ENCODE data around the gene CLDN9. TPM values are rescaled to one million over a fixed set of nuclear protein-coding genes. Genes with fewer than 3 reads are reported as not detected.

The CLDN9 gene
- total and polyA plus RNA-seq, 9 of the 15 experiments (the other 6 are each of a cell fraction or from before 2014, with no cell fraction given) = 0.12 to 0.44 (median 0.22) TPM; not detected in 4

- TF ChIP-seq E2F8 (IDR thresholded peaks at IDR 0.05; ENCODE audit: low read depth, partially characterized antibody) (no peak), AFF4 (CRISPR knock-in tag; IDR thresholded peaks at IDR 0.05) (no peak), CREBBP (IDR thresholded peaks at IDR 0.05; ENCODE audit: low read depth, low read length) (no peak), NFIX (CRISPR knock-in tag; IDR thresholded peaks at IDR 0.05; ENCODE audit: low read depth) (no peak), ZNF280A (IDR thresholded peaks at IDR 0.05; ENCODE audit: low read depth, partially characterized antibody) (no peak), COPS2 (conservative IDR thresholded peaks at IDR 0.05) (no peak), TAF15 (IDR thresholded peaks at IDR 0.05; ENCODE audit: low read depth, low read length) (no peak), THRAP3 (IDR thresholded peaks at IDR 0.05; ENCODE audit: borderline replicate concordance) (no peak), ZNF224 (CRISPR knock-in tag; IDR thresholded peaks at IDR 0.05) (no peak), ZNF57 (CRISPR knock-in tag; IDR thresholded peaks at IDR 0.05) (no peak), ZNF239 (CRISPR knock-in tag; IDR thresholded peaks at IDR 0.05) (no peak), NR1H2 (CRISPR knock-in tag; IDR thresholded peaks at IDR 0.05) (no peak)
Observed at GRCh38 chr16:2963723-2964474, 48.8 kb upstream of the CLDN9 start, which contains the start of gene KREMEN2 (continued).
